Activated gamma-delta T cell treated with anti-CD3 and anti-CD28 coated beads, Interleukin-2, amount 50 U/mL, for 16 hours (primary cell): ENCODE data around the gene SLC9A9.

Source experiments
- DNase-seq: peaks from one replicate; pipeline ENCODE4 v3.0.0-alpha.2; 2020; ENCODE audit warnings: low read depth

The SLC9A9 gene

GRCh38 chr3:143244516-143245063 is 603.7 kb downstream of the SLC9A9 start:
- DNase-seq: no peak

DNA sequence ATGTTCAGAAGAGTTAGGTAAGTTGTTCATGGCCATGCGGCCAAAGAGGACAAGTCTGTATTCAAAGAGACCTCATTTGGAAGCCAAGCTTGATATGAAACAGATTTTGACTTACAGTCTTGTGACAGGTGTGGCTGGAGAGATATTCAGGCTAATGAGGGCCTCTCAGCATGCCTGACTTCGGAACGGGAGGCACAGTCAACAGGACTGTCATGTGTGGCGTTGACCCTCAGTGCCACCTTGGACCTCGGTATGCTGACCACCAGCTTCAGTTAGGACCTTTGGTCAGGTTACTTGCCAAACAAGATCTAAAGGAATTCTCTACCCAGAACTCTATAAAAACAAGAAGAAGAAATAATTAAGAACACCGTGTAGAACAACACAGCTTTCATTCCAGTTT is 604.6 kb downstream of the SLC9A9 start:
- DNase-seq: no peak

DNA sequence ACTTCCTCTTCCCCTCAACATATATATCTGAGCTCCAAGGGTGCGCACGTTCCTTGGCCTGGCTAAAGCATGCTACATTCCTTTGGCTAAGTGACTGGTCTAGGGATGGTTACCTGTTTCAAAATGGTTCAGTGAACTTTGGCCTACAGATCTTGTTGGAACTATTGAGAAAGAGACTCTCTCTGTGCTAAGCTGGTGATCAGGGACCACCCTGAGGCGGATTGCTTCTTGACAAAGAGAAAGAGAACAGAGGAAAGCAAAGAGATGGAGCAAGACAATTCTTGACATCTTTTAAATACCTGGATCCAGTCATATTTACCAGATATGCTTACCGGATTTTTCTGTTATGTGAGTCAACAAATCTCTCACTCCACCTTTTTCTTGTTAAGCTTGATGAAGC is 605.6 kb downstream of the SLC9A9 start:
- DNase-seq: no peak

DNA sequence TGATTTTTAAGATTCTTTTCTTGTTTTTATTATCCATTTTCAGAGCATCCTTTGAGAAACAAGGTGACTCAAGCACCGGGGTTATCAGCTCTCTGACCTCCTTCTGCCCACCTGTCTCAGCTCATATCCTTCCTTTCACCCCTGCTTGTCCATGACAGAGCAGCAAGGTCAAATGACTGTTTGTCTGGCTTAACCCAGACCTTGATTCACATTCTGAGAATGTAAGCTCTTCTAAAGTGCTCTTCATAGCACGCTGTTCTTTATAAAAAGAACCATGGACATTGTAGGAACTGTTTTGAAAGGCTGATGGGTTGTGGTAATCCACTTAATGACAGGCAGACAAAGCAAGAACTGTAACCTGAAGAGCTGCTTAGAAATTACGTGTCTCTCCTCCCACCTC is 606.2 kb downstream of the SLC9A9 start:
- DNase-seq: no peak

DNA sequence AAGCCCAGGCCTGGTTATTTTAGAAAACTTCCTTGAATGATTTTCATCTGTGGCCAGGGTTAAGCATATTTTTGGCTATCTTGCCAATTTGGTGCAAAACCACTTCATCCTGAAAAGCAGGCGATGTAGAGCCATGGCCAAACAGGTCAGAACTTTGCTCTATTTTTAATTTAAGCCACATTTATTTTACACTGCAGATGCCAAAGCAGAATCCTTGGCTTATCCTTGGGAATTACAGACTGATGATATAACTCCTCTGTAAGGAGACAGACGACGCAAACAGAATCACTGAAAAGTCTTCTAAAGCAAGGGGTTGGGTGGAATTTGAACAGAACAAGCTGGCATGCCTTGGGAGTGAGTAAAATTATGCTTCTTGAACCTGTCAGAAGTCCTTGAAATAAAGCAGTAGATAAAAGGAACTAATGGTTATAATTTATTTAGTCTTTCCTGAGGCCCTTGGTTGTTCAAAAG is 606.8 kb downstream of the SLC9A9 start:
- no peak for DNase-seq

- no peak for DNase-seq
Measured at GRCh38 chr3:143240886-143241285, 607.4 kb downstream of the SLC9A9 start.

DNA sequence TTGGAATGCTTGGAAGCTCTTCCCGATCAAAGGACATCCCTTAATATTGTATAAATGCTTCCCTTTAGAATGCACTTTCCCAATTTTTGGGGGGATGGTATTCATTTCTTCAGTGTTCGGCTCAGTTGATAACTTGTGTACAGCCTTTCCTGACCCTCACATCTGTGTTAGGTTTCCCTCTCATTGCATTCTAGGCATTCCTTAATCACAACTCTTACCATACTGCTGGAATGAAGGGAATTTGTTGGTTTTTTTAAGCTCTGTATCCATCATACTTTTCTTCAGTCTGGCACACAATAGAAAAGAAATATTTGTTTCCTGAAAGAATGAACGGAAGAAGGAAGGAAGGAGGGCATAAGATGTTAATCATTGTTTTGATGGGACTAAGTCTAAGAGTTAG is 609.2 kb downstream of the SLC9A9 start:
- DNase-seq: no peak

DNA sequence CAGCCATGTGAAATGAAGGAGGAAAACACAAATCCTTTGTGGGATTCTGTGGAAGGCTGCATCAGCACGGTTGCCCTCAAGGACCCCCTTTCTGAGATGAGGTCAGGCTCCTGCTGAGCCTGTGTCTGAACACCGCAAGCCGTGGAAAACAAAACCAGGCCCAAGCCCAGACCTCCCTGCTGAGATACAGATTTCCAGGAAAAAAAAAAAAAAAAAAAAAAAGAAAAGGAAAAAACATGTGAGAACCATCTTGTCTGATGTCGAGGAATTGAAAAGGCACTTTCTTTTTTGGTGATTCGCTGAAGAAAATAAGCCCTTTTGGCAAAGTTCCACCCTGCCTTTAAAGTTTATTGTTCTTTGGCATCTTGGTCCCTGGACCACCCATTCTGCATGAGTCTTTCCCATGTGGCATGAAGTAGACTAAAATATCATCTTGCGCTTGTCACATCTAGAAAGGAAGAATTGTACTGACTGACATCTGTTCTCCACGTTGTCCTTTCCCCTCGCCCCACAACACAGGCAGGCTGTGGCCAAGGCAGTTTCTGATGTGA is 611.1 kb downstream of the SLC9A9 start:
- no peak for DNase-seq

- no peak for DNase-seq
Measured at GRCh38 chr3:143236226-143236964, 611.9 kb downstream of the SLC9A9 start.

DNA sequence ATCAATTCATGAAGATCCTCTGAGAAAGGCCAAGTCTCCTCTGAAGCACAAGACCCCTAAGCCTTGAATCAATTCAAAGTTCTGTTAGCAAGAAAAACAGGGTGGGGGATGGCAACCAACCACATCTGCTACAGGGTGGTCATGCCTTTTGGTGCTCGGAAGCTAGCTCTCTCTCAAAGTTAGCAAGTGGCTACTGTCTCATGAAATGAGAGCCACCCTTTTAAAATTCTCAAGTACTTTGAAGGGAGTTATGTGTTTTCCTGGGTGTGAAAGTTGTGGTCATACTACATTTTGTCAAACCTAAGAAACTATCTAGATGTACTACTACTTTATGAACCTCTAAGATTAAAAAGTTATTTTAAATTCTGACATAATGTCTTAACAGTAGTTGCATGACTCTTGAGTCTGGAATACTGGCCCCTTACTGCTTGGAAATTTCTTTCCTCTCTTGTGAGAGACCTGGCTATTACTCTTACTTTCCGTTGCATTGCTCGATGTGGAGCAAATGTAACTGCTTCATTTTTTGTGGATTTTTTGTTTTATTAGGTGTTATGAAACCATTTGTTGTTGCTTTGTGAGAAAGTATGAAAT is 612.6 kb downstream of the SLC9A9 start:
- no peak for DNase-seq

DNA sequence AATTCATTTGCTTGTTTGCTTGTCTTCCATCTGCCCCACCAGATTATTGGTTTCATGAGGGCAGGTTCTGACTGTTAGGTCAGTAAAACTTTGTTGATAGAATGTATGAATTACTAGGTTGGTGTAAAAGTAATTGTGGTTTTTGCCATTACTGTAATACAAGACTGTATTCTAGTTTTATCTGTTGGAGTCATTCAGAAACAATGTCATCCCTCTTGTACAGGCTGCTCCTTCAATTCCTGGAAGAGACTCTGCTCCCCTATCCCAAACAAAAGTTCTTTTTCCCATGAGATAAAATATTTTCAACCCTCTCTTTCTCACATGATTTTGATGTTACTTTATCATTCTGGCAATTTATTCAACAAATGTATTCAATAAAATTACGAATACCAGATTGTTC is 613.7 kb downstream of the SLC9A9 start:
- DNase-seq: no peak

DNA sequence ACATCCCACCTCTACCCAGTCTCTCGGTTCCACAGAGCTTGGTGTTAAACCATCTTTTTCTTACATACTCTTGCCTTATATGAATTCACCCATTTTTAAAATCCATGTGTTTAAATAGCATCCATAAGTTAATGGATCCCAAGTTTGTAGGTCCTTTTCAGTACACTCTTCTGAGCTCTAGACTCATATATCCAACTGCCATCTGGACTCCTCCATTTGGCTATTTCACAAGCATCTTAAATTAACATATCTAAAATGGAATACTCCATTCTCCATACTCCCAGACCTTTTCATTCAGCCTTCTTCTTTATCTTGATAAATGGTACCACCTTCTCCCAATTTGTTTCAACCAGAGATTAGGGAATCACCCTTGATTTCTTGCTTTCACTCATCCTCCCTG is 615.3 kb downstream of the SLC9A9 start:
- DNase-seq: no peak

GRCh38 chr3:143228405-143228804 is 619.9 kb downstream of the SLC9A9 start:
- DNase-seq: no peak

GRCh38 chr3:143226678-143227291 is 621.5 kb downstream of the SLC9A9 start:
- DNase-seq: no peak

DNA sequence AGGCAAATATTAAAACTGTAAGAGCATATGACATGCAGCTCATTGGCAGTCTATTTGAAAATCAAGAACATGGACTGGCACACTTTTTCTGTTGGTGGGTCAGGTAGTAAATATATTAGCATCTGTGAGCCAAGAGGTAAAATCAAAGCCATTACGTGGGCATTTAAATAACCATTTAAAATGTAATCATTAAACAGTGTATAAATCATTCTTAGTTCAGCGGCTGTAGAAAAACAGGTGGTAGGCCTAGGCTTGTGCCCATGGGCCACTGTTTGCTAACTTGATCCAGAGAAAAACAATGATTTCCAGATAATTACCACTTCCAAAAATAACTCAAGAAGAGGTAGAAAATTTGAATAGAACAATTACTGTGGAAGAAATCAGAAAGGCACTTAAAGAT is 623.6 kb downstream of the SLC9A9 start:
- DNase-seq: no peak

DNA sequence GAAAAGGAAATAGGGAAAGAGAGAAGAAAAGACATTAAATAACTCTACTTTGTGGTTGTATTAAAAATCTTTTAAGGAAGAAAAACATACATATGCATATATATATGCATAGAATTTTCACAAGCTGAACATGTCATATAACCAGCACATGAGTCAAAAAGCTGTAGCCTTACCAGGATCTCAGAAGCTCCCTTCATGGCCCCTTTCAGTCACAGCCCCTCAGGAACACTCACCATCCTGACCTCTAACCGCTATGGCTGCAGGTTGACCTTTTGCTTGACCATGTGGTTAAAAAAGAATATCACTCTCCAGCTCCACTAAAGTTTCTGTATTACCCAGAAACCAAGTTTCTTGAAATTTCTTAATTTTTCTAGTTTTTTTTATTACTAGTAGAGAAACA is 625.3 kb downstream of the SLC9A9 start:
- no peak for DNase-seq

DNA sequence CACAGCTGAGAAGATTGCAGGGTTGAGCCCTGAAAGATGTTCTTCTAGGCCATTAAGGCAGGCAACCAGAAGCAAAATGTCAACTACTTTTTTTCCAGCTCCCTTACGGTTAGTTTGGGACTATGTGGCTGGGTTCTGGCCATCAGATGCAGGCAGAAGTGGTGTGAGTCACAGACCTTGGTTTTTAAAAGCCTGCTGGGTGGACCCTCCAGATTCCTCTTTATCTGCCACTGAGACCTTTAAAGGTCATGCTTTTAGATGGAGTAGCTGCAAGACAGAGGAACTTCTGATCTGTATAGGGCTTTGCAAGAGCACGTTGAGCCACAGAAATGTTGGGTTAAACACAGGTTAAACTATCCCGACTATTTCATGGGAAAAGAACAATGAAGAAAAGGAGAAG is 625.8 kb downstream of the SLC9A9 start:
- no peak for DNase-seq

GRCh38 chr3:143221446-143221845 is 626.8 kb downstream of the SLC9A9 start:
- no peak for DNase-seq

GRCh38 chr3:143220741-143221140 is 627.5 kb downstream of the SLC9A9 start:
- DNase-seq: no peak

DNA sequence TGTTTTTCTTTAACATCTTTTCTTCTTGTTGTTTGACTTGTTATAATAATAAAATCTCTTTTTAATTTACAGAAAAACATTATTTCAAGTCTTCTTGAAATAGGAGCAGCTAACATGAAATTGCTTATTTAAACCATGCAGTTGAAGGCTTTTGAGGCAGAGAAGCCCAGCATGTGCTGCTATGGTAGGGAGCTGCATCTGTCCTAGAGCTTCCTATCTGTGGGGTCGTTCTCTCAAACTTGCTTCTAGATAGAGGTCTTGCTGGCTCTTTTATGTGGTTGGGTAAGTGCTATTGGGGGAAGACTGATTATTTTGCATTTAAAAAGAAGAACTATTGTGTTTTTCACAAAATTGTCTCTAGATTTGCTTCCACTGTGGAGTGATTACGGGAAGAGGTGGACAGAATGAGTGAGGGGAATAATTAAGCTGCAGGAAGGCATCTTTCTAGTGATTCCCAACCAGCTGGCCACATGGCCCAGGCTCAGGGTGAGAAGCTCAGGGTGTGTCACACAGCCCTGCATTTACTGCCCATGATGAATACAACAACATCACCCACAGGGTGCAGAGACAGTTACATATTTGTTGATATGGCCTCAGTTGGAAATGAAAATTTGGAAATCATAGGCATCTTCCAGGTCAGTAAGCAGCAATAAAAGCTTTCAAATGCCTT is 630.0 kb downstream of the SLC9A9 start:
- no peak for DNase-seq

- no peak for DNase-seq
Measured at GRCh38 chr3:143217283-143217682, 631.0 kb downstream of the SLC9A9 start.

DNA sequence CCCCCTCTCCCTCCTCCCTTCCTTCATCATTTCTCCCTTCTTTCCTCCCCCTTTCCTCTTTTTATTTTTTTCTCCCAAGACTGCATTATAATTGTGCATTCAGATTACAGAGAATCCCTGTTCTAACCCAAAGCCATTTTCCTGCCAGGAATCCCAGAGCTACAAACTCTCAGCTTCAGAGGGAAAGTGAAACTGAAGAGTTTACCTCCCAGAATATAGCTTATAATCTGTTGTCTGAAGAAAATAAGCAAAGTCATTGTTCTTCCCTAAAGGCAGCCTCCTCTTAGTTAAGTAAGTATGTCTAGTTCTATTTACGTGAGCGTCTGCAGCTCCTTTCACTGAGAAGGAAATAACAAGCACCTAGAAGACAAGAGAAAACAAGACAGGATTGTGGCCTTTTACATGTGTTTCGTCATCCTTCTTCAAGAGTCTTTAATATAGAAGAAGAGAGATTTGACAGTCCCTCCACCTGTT is 631.5 kb downstream of the SLC9A9 start:
- no peak for DNase-seq
